Bronchial epithelial cell (primary cell): ENCODE measurements around the gene TSSK3. TPM values are rescaled to one million over a fixed set of nuclear protein-coding genes. Genes with fewer than 3 reads are reported as not detected.

Experiments
- DNase-seq: peaks from one replicate; pipeline ENCODE4 v3.0.0-alpha.2; 2010; ENCODE audit warnings: low read depth
- FAIRE-seq: peaks from 2 replicates; lab custom pipeline; 2011; peaks lifted over from hg19 to GRCh38; lab: Jason Lieb, UNC
- H3K27me3 ChIP-seq: 2 replicates; pipeline ENCODE4 v1.5.1; 2011; ENCODE audit warnings: low read length; ENCODE audit not compliant: control insufficient read depth, insufficient read depth
- H3K36me3 ChIP-seq: 2 replicates; pipeline ENCODE4 v1.5.1; 2011; ENCODE audit warnings: low read length; ENCODE audit not compliant: control insufficient read depth, insufficient read depth
- H3K4me3 ChIP-seq: 2 replicates; pipeline ENCODE4 v1.5.1; 2011; ENCODE audit warnings: mild to moderate bottlenecking, low read depth, low read length, control low read depth
- CTCF ChIP-seq: IDR thresholded peaks from 2 replicates; pipeline ENCODE4 v1.5.1; 2011; ENCODE audit warnings: mild to moderate bottlenecking, moderate library complexity, low read length, control low read depth, inconsistent platforms; ENCODE audit not compliant: insufficient read depth, severe bottlenecking
- total RNA-seq: library from RNA; depleted of rRNA; stranded (reverse); fragments of >200 nt; gene quantifications from 2 replicates; pipeline ENCODE4 v1.2.1, GENCODE V29; 2014

The TSSK3 gene
- total RNA-seq, 1 donor from 2014 or later = 0.26 TPM

DNA sequence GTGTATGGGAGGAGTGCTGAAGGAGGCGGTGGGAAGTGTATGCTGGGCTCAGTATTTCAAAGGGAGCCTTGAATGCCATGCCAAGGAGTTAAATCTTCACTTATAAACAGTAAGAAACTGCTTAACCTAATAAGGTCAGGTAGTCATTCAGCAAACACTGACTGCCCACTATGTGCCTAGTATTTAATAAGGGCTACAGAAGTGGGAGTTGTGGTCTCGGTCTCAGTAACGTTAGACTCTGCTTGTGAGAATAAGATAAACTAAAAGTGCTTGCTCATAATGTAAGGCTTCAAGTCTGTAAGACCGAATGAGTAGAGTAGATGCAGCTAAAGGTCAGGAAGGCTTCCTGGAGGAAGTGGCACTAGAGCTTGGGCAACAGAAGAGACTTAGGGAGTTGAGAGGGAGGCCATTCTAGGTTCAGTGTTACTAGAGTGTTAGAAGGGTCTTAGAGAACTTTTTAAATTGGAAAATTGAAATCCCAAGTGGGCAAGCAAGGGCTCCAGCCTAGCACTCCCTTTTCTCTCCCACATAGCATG lies 32.3 kb upstream of the TSSK3 start:
- Histone ChIP-seq H3K36me3 (peaks cover 16% of the 10 kb centered on the region), H3K27me3 (no peaks in the 10 kb centered on the region), H3K4me3 (no peak overlapping the region)
- DNase-seq = no peak
- FAIRE-seq = no peak
- no peak for TF ChIP-seq CTCF

DNA sequence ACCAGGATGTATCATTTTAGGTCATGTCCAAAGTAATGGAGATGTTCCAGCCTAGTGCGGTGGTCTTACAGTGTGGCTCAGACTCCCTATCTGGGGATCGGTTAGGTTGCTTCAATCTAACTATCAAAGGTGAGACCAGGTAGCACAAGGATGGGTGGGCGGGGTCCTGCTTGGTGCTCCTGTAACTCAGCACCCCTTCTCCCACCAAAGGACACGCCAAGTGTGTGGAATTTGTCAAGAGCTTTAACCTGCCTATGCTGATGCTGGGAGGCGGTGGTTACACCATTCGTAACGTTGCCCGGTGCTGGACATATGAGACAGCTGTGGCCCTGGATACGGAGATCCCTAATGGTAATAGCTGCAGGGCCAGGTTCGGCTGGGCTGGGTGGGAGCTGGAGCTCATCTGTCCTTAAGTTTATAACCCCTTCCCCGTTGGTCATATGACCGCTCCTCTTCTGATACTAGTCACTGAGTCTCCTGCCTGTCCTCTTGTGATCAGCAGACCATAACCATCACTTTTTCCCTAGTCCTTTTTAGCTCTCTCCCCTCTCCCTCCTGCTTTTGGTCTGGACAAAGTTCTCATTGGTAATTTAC lies 31.7 kb upstream of the TSSK3 start:
- TF ChIP-seq CTCF = no peak
- DNase-seq (no peak), FAIRE-seq (no peak)
- H3K4me3 ChIP-seq = no peak overlapping the region
- H3K36me3 ChIP-seq = peaks cover 16% of the 10 kb centered on the region
- H3K27me3 ChIP-seq = no peaks in the 10 kb centered on the region

DNA sequence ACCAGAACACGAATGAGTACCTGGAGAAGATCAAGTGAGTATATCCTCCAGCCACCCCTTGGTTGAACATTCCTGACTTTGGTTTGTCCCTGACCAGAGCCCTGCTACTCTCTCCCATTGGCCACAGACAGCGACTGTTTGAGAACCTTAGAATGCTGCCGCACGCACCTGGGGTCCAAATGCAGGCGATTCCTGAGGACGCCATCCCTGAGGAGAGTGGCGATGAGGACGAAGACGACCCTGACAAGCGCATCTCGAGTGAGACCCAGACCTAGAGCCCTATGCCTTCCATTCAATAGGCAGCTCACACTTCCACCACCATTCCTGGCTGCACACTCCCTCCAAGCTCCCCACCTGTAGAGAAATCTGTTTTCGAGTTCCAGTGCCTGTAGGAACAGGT lies 30.8 kb upstream of the TSSK3 start:
- no peak for TF ChIP-seq CTCF
- H3K4me3 ChIP-seq = no peak overlapping the region
- no peaks in the 10 kb centered on the region for H3K27me3 ChIP-seq
- DNase-seq (no peak), FAIRE-seq (no peak)
- H3K36me3 ChIP-seq = peaks cover 16% of the 10 kb centered on the region

DNA sequence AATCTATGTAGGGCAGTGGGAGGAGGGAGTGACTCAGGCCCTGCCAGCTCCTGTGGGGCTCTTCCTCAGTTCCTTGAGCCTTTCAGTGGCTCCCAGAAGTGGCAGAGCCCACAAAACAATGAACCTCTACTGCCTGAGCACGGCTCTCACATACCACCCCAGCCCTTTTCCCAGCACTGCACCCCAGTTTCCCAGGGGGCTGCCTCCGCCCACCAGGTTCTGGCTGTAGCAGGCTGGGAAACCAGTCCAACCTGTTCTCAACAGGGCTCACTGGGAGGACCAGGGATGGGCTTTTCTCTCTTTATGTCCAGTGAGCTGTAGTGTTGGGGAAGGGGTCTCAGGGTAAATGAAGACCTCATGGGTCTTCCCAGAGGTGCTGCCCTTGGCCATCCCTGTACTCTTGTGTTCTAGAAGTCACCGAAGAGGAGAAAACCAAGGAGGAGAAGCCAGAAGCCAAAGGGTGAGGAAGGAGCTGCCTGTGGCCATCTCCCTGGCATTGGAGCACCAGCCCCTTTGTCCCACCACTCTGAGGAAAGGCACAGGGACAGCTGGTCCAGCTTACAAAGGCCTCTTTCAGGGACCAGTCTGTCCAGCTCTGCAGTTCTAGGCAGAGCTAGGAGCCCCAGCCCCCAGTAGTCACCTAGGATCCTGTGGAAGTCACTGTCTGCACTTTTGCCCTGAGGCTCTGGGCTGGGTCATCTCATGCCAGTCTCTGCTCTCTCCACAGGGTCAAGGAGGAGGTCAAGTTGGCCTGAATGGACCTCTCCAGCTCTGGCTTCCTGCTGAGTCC lies 29.9 kb upstream of the TSSK3 start:
- DNase-seq (peak; percentile 53), FAIRE-seq (no peak)
- Histone ChIP-seq H3K27me3 (no peaks in the 10 kb centered on the region), H3K36me3 (peaks cover 11% of the 10 kb centered on the region), H3K4me3 (no peak overlapping the region)
- no peak for TF ChIP-seq CTCF

GRCh38 chr1:32333251-32333963 lies 28.9 kb upstream of the TSSK3 start:
- DNase-seq (no peak), FAIRE-seq (no peak)
- Histone ChIP-seq H3K36me3 (peaks cover 8% of the 10 kb centered on the region), H3K4me3 (no peak overlapping the region), H3K27me3 (no peaks in the 10 kb centered on the region)
- no peak for TF ChIP-seq CTCF
